Measurements from ENCODE around the gene HACE1.
A peak's percentile ranks its signal among the peaks of the same experiment; 100 is the strongest.
"Not testable (repeated sequence)": the region's sequence is repeated elsewhere in the genome, so short reads cannot be mapped to it uniquely, and the experiment has no call there.

Gene HACE1

DNA sequence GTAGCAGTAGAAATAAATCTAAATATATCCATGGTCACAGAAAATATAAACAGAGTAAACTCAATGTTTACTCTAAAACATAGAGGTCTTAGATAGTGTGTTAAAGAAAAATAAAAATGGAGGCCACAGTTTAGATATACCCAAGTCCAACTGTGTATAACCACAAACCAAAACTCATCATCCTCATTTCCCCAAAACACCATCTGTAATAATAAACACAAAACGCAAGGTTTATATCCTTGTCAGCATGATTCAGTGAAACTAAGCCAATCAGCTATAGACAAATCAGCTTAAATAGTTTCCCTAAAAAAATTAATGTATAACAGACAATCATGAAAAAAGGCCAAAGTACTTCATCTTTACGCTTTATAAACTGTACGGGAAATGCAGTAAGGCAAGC lies 2.7 kb upstream of the HACE1 start:
- no peak for DNase-seq (ENCODE audit: low read depth)
- no peak overlapping the region for H3K4me3 ChIP-seq (ENCODE audit: low read depth, low read length)
- TF ChIP-seq, protein P1, sequence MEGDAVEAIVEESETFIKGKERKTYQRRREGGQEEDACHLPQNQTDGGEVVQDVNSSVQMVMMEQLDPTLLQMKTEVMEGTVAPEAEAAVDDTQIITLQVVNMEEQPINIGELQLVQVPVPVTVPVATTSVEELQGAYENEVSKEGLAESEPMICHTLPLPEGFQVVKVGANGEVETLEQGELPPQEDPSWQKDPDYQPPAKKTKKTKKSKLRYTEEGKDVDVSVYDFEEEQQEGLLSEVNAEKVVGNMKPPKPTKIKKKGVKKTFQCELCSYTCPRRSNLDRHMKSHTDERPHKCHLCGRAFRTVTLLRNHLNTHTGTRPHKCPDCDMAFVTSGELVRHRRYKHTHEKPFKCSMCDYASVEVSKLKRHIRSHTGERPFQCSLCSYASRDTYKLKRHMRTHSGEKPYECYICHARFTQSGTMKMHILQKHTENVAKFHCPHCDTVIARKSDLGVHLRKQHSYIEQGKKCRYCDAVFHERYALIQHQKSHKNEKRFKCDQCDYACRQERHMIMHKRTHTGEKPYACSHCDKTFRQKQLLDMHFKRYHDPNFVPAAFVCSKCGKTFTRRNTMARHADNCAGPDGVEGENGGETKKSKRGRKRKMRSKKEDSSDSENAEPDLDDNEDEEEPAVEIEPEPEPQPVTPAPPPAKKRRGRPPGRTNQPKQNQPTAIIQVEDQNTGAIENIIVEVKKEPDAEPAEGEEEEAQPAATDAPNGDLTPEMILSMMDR (IDR thresholded peaks at IDR 0.05; ENCODE audit: low read depth, low read length) = no peak
- TF ChIP-seq, protein P2, sequence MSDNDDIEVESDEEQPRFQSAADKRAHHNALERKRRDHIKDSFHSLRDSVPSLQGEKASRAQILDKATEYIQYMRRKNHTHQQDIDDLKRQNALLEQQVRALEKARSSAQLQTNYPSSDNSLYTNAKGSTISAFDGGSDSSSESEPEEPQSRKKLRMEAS (IDR thresholded peaks at IDR 0.05; ENCODE audit: low read depth, low read length) = no peak
- TF ChIP-seq MYC (IDR thresholded peaks at IDR 0.05; ENCODE audit: low read depth, low read length) (no peak), POLR2A (IDR thresholded peaks at IDR 0.05; ENCODE audit: extremely low read depth, insufficient read length) (no peak)

DNA sequence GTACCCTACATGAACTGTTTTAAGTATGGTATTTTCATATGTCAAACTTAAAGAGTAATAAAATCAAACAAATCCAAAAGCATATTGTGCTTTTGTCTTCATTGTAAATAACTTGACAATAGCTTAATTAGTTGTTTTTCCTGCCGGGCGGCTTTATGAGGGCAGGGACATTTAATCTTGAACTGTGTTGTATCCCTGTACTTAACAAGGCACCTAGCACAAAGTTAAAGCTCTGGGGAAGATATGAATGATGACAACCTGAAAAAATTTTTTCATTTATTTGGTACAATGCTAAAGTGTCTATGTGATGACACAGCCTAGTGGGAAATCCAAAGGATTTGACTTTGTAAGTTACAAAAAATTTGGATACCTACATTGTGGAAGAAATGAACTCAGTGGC lies 502 bp upstream of the HACE1 start:
- TF ChIP-seq, protein P2 (IDR thresholded peaks at IDR 0.05; ENCODE audit: low read depth, low read length) = no peak
- no peak for TF ChIP-seq POLR2A (IDR thresholded peaks at IDR 0.05; ENCODE audit: extremely low read depth, insufficient read length)
- TF ChIP-seq MYC (IDR thresholded peaks at IDR 0.05; ENCODE audit: low read depth, low read length) = no peak
- TF ChIP-seq, protein P1 (IDR thresholded peaks at IDR 0.05; ENCODE audit: low read depth, low read length) = no peak
- peak overlapping the region; percentile 73 for H3K4me3 ChIP-seq (ENCODE audit: low read depth, low read length)
- no peak for DNase-seq (ENCODE audit: low read depth)

DNA sequence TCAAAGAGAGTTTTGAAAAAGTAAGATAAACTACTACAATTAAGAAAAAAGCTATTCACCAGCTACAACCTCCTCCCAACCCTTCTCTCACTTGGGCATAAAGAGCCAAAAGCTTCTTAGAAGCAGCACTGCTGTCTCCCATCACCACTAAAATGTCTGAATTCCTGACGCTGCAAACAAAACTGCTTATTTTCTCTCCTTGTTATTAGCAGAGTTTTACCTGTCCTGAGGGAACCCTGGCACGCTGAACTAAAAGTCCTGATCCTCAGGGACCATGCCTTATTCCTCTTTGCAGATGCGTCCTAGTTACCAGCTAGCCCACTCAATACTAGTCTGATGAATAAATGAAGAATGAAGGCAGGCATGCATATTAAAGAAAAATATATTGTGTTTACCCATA lies 1.1 kb downstream of the HACE1 start:
- TF ChIP-seq POLR2A (IDR thresholded peaks at IDR 0.05; ENCODE audit: extremely low read depth, insufficient read length) (no peak), MYC (IDR thresholded peaks at IDR 0.05; ENCODE audit: low read depth, low read length) (no peak)
- TF ChIP-seq, protein P1 (IDR thresholded peaks at IDR 0.05; ENCODE audit: low read depth, low read length) = no peak
- DNase-seq (ENCODE audit: low read depth) = peak; percentile 24
- H3K4me3 ChIP-seq (ENCODE audit: low read depth, low read length) = peak overlapping the region; percentile 73

DNA sequence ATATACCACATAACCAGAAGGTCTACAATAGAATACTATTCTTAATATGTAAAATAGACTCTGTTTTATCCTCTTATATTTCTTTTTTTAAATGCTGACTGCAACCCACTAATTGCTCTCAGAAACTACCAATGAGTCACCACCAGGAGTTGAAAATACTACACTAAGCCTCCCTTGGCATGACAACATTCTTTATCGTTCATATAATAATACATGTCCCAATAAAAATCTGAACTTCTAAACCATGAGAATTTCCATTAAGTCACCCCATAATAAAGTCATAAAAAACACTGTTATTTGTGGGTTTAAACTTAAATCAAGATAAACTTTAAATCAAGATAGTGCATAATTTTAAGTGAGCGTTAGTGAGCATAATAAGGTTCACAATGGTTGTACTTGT lies 4.2 kb downstream of the HACE1 start:
- no peak for DNase-seq (ENCODE audit: low read depth)
- H3K4me3 ChIP-seq (ENCODE audit: low read depth, low read length) = no peak overlapping the region
- TF ChIP-seq, protein P2 (IDR thresholded peaks at IDR 0.05; ENCODE audit: low read depth, low read length) = no peak
- TF ChIP-seq, protein P1 (IDR thresholded peaks at IDR 0.05; ENCODE audit: low read depth, low read length) = no peak
- TF ChIP-seq POLR2A (IDR thresholded peaks at IDR 0.05; ENCODE audit: extremely low read depth, insufficient read length) = no peak
- no peak for TF ChIP-seq MYC (IDR thresholded peaks at IDR 0.05; ENCODE audit: low read depth, low read length)

DNA sequence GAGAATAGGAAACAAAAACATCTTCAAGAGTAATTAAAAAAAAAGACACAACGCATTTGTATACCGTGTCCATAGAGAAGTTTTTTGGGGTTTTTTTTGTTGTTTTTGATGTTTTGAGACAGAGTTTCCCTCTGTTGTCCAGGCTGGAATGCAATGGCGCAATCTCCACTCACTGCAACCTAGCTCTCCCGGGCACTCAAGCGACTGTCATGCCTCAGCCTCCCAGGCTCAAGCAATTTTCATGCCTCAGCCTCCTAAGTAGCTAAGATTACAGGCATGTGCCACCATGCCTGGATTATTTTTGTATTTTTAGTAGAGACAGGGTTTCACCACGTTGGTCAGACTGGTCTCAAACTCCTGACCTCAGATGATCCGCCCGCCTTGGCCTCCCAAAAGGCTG lies 12.0 kb downstream of the HACE1 start:
- not testable (repeated sequence) for DNase-seq (ENCODE audit: low read depth); H3K4me3 ChIP-seq (ENCODE audit: low read depth, low read length)

DNA sequence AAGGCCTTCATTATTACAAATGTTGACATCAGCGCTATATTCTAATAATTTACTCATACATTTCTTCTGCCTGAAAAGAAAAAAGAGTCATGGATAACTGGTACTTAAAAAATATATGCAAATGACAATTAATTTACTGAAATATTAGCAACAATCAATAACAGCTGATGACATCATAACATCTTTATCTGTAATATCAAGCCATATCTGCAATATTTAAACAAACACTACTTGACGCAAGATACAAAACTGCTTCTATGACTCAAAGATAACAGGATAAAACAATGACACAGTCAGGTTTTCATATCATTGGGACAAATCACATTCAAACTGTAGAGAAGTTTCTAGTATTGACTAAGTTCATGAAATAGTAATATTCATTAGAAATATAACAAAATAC lies 16.5 kb downstream of the HACE1 start:
- H3K4me3 ChIP-seq (ENCODE audit: low read depth, low read length) = no peak overlapping the region
- no peak for TF ChIP-seq MYC (IDR thresholded peaks at IDR 0.05; ENCODE audit: low read depth, low read length)
- TF ChIP-seq, protein P2 (IDR thresholded peaks at IDR 0.05; ENCODE audit: low read depth, low read length) = no peak
- TF ChIP-seq, protein P1 (IDR thresholded peaks at IDR 0.05; ENCODE audit: low read depth, low read length) = no peak
- no peak for TF ChIP-seq POLR2A (IDR thresholded peaks at IDR 0.05; ENCODE audit: extremely low read depth, insufficient read length)
- DNase-seq (ENCODE audit: low read depth) = no peak

Measured in NB4 (cell line).